GM19193 (cell line): ENCODE data around the gene SLC25A53.

Experiments used
- POLR2A ChIP-seq: IDR thresholded peaks from 4 replicates; pipeline ENCODE4 v1.6.1; 2011; ENCODE audit not compliant: insufficient read depth, insufficient read length; ENCODE audit errors: extremely low read depth

The SLC25A53 gene

DNA sequence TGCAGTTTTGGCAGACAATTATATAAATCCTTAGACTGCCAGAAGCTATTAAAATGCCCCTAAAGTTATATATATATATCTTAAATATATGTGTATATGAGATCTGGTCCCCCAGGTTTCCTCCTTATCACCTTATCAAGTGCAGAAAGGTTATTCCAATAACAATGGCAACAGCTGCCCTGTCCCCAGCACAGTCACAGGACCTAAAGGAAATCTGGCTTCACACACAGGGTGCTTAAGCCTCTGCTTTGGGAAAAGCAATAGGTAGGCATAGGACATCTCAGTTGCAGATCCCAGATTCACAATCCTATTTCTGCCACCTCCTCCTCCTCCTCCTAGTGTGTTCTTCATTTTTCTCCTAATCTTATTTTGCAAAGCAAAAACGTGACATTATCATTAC, 5.8 kb downstream of the SLC25A53 start:
- TF ChIP-seq POLR2A: no peak

DNA sequence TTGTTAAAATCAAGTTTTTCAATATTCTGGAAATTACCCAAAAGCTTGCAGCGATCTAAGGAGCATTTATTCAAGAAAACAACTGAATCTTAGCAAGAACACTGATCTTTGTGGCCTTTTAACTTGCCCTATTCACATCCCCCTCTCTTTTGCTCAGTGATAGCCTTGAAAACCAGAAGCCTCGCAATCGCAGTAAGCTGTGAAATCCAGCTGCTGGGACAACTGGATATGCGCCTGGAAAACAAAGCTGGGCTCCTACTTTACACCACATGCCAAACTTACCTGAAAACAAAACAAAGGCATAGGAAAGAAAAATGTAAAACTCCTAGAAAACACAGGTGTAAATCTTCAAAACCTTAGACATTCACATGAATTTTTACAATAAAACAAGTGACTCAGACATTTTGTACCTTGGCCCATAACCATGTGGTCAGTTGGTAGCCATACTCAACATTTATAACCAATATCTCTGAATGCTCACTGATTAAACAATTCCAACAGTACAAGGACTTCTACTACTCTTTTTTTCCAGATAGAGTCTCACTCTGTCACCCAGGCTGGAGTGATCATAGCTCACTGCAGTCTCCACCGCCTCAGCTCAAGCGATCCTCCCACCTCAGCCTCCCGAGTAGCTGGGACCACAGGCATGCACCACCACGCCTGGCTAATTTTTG, 15.6 kb downstream of the SLC25A53 start:
- no peak for TF ChIP-seq POLR2A

DNA sequence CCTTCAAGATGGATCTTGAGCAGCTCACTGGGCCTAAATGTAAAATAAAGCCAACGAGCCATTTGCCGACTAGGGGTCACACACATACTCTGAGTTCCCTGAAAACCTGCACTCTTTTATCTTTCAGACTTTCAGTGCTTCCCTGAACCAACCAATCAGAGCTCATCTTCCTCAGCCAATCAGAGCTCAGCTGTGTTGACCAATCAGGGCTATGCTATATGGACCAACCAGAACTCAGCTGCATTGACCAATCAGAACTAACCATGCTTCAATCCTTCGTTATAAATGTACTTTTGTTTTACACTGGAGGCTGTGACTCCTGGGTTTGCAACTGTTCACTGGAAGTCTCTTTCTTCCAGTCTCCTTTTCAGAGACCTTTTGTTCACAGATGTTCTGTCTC, 19.3 kb downstream of the SLC25A53 start:
- no peak for TF ChIP-seq POLR2A

DNA sequence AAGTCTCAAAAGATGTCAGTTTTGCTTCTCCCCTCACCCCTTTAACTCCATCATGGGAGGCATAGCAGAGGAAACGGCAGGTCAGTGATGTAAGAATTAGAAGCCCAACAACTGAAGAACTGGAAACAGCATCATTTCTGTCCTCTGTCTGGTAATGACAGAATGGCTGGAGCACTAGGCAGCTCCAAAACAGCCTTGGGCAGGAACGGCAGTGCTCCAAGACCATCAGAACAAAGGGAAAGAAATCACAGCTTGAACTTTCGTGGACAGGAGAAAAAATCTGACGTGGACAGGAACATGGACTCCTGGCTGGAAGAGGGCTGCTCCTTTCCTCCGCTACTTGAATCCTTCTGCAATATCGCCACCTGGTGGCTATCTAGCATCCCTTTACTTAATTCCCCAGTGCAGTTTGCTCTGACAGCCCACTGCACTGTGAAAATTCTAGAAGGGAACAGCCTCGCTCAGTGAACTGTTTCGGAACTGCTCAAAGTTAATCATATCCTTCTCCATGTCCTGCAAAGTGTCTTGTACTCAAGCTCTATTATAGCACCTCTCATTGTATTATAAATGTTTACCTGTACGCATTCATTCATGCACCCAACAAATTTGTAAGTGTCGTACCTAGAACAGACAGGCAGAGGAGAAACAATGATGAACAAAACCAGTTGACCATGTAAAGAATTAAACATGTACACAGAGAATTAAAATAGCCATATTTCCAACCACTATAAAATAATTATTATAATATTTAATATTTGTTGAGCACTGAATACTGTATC, 20.4 kb downstream of the SLC25A53 start:
- no peak for TF ChIP-seq POLR2A

DNA sequence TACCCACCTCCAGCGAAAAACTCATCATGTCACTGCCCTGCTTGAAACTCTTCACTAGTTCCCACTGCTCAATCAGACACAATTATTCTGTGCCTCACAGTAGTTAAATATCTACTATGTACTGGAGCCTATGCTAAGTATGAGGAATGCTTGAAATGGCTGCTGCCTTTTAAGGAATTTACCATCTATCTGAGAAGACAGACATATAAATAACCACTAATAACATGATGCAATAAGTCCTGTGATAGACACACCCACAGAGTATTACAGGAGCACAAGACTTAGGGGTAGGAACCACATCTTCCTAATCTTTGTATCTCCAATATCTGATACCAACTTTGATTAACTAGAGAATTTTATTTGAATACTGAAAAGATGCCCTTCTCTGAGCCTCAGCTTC, 21.1 kb downstream of the SLC25A53 start:
- TF ChIP-seq POLR2A: no peak

DNA sequence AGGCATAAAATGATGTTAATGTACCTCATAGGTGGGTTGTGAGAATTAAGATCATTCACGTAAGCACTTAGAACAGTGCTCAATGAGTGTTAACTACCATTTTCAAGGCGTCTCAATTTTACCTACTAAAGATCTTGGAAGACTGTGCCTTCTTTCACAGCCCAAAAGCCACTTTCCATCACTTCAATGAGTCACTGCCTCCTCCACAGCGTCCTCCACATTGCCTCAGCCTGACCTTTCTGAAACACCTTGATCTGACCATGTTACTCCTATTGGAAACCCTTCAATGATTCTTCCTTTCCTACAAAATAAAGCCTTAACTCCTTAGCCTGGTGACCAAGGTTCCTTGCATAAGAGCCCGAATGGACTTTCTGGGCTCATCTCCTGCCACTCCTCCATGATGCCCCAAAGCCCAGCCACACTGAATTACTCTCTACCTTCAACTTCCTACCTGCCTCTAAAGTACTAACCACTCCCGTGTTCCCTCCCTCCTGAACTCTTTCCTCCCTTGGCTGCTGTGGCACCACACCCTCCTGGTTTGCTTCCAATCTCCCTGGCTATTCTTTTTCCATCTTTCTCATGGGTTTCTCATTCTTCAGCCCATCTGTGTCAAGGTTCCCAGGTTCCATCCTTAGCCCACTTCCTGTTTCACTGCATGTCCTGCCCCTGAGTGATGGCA, 22.1 kb downstream of the SLC25A53 start:
- no peak for TF ChIP-seq POLR2A

DNA sequence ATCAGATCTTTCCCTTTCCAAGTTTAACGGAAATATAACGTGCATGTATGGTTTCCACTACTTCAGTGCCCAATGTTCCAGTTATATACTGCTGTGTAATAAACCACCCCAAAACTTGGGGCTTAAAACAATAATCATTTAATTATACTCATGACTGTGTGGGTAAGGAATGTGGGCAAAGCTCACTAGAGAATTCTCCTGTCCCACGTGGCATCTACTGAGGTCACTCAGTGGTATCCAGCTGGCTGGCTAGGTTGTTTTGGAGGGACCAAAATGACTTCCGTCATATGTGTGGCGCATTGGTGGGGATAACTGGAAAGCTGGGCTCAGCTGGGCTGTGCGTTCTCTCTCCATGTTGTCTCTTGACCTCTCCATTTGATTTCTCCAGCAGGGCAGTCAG, 26.0 kb downstream of the SLC25A53 start:
- no peak for TF ChIP-seq POLR2A

DNA sequence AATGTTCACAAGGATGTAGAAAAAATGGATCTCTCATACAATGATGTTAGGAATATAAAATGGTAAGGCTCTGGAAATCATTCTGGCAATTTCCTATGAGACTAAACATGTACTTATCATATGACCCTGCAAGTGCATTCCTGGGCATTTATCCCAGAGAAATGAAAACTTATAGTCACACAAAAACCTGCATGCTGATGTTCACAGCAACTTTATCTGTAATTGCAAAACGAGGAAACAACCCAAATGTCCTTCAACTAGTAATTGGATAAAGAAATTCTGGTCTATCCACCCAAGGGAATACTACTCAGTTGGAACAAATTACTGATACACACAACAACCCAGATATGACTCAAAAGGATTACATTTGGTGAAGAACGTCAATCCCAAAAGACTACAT, 30.0 kb downstream of the SLC25A53 start:
- TF ChIP-seq POLR2A: no peak

DNA sequence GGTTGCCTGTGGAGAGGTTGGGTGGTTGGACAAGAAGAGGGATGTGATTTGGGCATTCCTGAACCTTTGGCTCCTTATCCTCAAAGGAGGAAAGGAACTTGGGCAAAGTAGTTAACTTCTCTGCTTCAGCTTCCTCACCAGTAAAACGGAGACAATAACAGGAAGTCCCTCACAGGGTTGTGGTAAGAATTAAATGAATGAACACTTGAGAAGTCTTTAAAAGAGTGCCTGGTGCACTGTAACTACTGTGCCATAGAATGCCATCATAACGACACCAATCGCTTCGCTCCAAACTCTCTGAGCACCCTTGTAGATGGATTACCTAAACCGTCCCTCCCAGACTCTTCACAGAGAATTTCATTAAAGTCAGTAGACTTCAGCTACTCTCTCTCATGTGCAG, 34.0 kb downstream of the SLC25A53 start:
- no peak for TF ChIP-seq POLR2A

DNA sequence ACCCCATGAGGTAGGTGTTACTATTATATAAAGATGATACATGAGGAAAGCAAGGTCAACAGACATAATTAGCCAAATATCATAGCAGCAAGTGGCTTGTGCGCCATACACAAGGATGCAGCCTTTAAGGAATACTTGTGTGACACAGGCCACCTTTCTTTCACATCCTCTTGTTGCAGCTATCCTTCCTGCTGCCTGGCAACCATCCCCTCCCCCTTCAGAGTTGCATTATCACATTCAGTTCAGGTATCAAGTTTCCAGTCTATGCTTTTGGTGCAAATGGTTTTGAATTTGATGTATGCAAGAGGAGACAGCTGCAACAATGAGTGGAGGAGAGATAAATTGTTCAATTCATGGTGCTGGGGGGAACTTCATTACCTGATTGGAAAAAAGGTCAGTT, 38.0 kb downstream of the SLC25A53 start:
- TF ChIP-seq POLR2A: no peak

DNA sequence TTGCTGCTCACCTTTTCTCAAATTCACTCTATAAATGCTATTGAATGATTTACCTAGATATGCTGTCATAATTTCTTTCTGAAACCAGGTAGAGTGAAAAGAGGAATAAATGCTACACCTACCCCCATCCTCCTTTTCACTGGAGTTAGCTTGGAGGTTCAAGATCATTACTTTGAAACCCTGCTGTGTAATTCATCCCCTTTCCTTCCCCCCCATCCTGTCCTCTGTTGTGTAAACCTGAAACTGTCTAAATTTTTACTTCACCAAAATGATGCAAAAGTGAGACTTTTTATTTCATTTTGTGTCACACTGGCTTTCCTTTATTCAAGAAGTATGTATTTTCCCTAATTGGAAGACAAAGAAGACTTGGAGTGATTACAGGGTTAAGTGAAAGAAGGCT, 39.0 kb downstream of the SLC25A53 start:
- no peak for TF ChIP-seq POLR2A

DNA sequence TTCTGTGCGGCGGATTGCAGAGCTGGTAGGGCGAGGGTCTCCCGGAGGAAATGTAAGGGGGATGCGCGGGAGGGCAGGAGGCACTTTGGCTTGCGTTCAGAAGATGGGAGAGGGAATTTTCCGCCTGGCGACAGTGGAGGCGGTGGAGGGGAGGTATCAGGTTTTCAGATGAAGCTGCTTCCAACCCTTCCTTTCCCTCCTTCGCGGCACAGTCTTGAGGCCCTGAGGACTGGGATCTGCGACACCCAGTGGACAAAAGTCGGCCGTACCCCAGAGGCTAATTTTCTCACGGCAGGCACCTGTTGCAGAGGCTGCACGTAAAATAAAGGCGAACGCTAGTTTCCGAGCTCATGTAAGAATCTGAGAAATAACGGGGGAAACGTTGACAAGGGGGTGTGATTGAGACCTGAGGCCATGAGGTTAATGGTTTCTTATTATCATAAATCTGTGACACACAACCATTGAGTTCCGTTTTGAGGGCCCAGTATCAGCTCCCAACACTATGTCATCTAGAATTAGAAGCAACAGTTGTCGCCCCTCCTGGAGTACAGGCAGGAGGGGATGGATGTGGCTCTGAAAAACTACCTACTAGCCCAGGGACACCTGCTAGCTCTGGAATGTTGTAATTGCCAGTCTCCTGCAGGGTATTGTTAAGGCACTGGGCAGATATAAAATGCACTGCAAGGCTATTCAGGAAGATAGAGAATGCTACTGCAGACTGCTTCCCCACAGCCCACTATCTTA, 43.4 kb downstream of the SLC25A53 start:
- TF ChIP-seq POLR2A: no peak

DNA sequence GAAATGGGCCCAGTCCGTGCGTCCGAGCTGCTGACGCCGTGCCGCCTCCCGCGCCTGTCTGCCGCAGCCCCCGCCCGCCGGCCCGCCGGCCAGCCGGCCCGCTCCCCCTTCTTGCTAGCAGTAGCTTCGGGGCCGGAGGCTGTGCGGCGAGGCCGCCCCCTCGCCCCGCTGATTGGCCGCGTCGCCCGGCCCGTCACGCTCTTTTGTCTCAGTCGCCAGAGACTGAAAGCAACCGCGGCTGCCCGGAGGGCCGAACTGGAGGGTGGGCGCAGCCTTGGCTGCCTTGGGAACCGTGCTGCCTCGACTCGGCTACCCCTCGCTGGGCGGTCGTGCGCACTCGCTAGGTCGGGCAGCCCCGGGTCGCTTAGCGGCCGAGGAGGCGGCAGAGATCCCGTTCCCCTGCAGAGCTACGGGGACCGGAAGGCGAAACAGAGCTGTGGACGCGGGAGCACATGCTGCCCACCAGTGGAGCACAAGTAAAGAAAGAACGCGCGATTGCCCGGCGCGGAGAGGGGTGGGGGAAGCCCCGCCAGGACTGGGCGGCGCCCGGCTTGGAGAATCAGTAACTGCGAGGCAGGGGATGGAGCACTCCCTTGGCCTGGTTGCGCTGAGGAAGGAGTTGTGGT, 44.4 kb downstream of the SLC25A53 start, which contains the start of gene ZCCHC18:
Gene ZCCHC18 (plus strand): TSS at position 198 of the 626 bp plus-strand sequence. CDS start 1,589 bp downstream, outside the sequence.
- TF ChIP-seq POLR2A: peak; percentile 53

DNA sequence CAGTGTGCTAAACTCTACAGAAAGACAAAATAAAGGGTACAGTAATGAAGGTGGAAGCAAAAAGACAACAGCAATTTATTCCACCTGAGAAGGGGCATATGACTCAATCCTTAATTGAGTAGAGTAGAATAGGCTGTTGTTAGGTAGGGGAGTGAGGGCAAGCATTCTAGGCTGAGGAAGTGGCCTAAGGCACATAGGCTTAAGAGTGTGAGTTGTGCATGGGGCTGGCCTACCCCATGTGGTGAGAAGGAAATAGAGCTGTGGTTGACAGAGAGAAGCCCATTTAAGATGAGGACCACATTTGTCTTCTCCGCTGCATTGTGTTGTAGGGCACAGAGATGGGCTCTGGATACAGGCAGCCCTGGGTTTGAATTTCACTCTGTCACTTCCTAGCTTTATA, 47.9 kb downstream of the SLC25A53 start:
- TF ChIP-seq POLR2A: no peak
